Measurements from ENCODE around the gene MRM1.

GRCh38 chr17:36616061-36617029, 15.0 kb downstream of the MRM1 start:
- no peak for TF ChIP-seq CTCF (optimal IDR thresholded peaks at IDR 0.05 in 1 of 3, IDR thresholded peaks at IDR 0.05 in 1 of 3, conservative IDR thresholded peaks at IDR 0.05 in 1 of 3; ENCODE audit: extremely low read depth in 1 of 3, insufficient read depth in 2 of 3, low read length in 3 of 3)
- no peak for TF ChIP-seq EZH2 (IDR thresholded peaks at IDR 0.05; ENCODE audit: low read length)

Data from keratinocyte (primary cell).